ENCODE results near the gene IFT122. TPM values are rescaled to one million over a fixed set of nuclear protein-coding genes. Genes with fewer than 3 reads are reported as not detected.

The IFT122 gene
- total RNA-seq, 1 donor from 2014 or later: 42.3 TPM

GRCh38 chr3:129449279-129450115 lies 9.5 kb downstream of the IFT122 start:
- no peak overlapping the region for H3K27ac ChIP-seq (ENCODE audit: low read depth, low read length)
- H3K4me3 ChIP-seq (ENCODE audit: low read length in 3 of 3): no peak overlapping the region
- no peak overlapping the region for H3K9ac ChIP-seq (ENCODE audit: low read depth in 1 of 3, low read length in 3 of 3)
- no peaks in the 10 kb centered on the region for H3K9me3 ChIP-seq (ENCODE audit: control insufficient read depth in 3 of 3, low read length in 3 of 3)
- no peaks in the 10 kb centered on the region for H3K4me1 ChIP-seq (ENCODE audit: control insufficient read depth in 3 of 3, insufficient read depth in 3 of 3, low read length in 3 of 3)
- H3K27me3 ChIP-seq (ENCODE audit: control insufficient read depth in 3 of 3, insufficient read depth in 3 of 3, low read length in 3 of 3): no peaks in the 10 kb centered on the region
- peaks cover 0 to 7% (median 0%) of the 10 kb centered on the region in 3 donors for H3K36me3 ChIP-seq (ENCODE audit: control insufficient read depth in 3 of 3, insufficient read depth in 3 of 3, low read length in 3 of 3)

- Histone ChIP-seq H3K4me3 (ENCODE audit: low read length in 3 of 3) (no peak overlapping the region), H3K27ac (ENCODE audit: low read depth, low read length) (no peak overlapping the region), H3K4me1 (ENCODE audit: control insufficient read depth in 3 of 3, insufficient read depth in 3 of 3, low read length in 3 of 3) (no peaks in the 10 kb centered on the region), H3K9me3 (ENCODE audit: control insufficient read depth in 3 of 3, low read length in 3 of 3) (no peaks in the 10 kb centered on the region), H3K36me3 (ENCODE audit: control insufficient read depth in 3 of 3, insufficient read depth in 3 of 3, low read length in 3 of 3) (peaks cover 0 to 11% (median 0%) of the 10 kb centered on the region in 3 donors), H3K9ac (ENCODE audit: low read depth in 1 of 3, low read length in 3 of 3) (no peak overlapping the region), H3K27me3 (ENCODE audit: control insufficient read depth in 3 of 3, insufficient read depth in 3 of 3, low read length in 3 of 3) (no peaks in the 10 kb centered on the region)
Observed at GRCh38 chr3:129453732-129454131, 13.7 kb downstream of the IFT122 start.

GRCh38 chr3:129460155-129460554 lies 20.1 kb downstream of the IFT122 start:
- no peak overlapping the region for H3K27ac ChIP-seq (ENCODE audit: low read depth, low read length)

GRCh38 chr3:129460572-129460971 lies 20.5 kb downstream of the IFT122 start:
- Histone ChIP-seq H3K27me3 (ENCODE audit: control insufficient read depth in 3 of 3, insufficient read depth in 3 of 3, low read length in 3 of 3) (no peaks in the 10 kb centered on the region), H3K36me3 (ENCODE audit: control insufficient read depth in 3 of 3, insufficient read depth in 3 of 3, low read length in 3 of 3) (peaks cover 0 to 10% (median 4%) of the 10 kb centered on the region in 3 donors), H3K9ac (ENCODE audit: low read depth in 1 of 3, low read length in 3 of 3) (no peak overlapping the region), H3K9me3 (ENCODE audit: control insufficient read depth in 3 of 3, low read length in 3 of 3) (no peaks in the 10 kb centered on the region), H3K4me3 (ENCODE audit: low read length in 3 of 3) (no peak overlapping the region), H3K4me1 (ENCODE audit: control insufficient read depth in 3 of 3, insufficient read depth in 3 of 3, low read length in 3 of 3) (no peaks in the 10 kb centered on the region), H3K27ac (ENCODE audit: low read depth, low read length) (no peak overlapping the region)

More at GRCh38 chr3:129460155-129460554, 20.1 kb downstream of the IFT122 start:
- peaks cover 0 to 10% (median 4%) of the 10 kb centered on the region in 3 donors for H3K36me3 ChIP-seq (ENCODE audit: control insufficient read depth in 3 of 3, insufficient read depth in 3 of 3, low read length in 3 of 3)
- no peak overlapping the region for H3K9ac ChIP-seq (ENCODE audit: low read depth in 1 of 3, low read length in 3 of 3)
- H3K4me3 ChIP-seq (ENCODE audit: low read length in 3 of 3): no peak overlapping the region
- H3K4me1 ChIP-seq (ENCODE audit: control insufficient read depth in 3 of 3, insufficient read depth in 3 of 3, low read length in 3 of 3): no peaks in the 10 kb centered on the region
- H3K27me3 ChIP-seq (ENCODE audit: control insufficient read depth in 3 of 3, insufficient read depth in 3 of 3, low read length in 3 of 3): no peaks in the 10 kb centered on the region
- no peaks in the 10 kb centered on the region for H3K9me3 ChIP-seq (ENCODE audit: control insufficient read depth in 3 of 3, low read length in 3 of 3)

- no peaks in the 10 kb centered on the region for H3K9me3 ChIP-seq (ENCODE audit: control insufficient read depth in 3 of 3, low read length in 3 of 3)
- no peak overlapping the region for H3K27ac ChIP-seq (ENCODE audit: low read depth, low read length)
- H3K36me3 ChIP-seq (ENCODE audit: control insufficient read depth in 3 of 3, insufficient read depth in 3 of 3, low read length in 3 of 3): peaks cover 0 to 10% (median 4%) of the 10 kb centered on the region in 3 donors
Observed at GRCh38 chr3:129461022-129461421, 21.0 kb downstream of the IFT122 start.

GRCh38 chr3:129461461-129462146 lies 21.6 kb downstream of the IFT122 start:
- Histone ChIP-seq H3K9me3 (ENCODE audit: control insufficient read depth in 3 of 3, low read length in 3 of 3) (no peaks in the 10 kb centered on the region), H3K4me3 (ENCODE audit: low read length in 3 of 3) (no peak overlapping the region), H3K27me3 (ENCODE audit: control insufficient read depth in 3 of 3, insufficient read depth in 3 of 3, low read length in 3 of 3) (no peaks in the 10 kb centered on the region), H3K9ac (ENCODE audit: low read depth in 1 of 3, low read length in 3 of 3) (no peak overlapping the region), H3K4me1 (ENCODE audit: control insufficient read depth in 3 of 3, insufficient read depth in 3 of 3, low read length in 3 of 3) (no peaks in the 10 kb centered on the region), H3K36me3 (ENCODE audit: control insufficient read depth in 3 of 3, insufficient read depth in 3 of 3, low read length in 3 of 3) (peaks cover 0 to 10% (median 4%) of the 10 kb centered on the region in 3 donors), H3K27ac (ENCODE audit: low read depth, low read length) (no peak overlapping the region)

More at GRCh38 chr3:129461022-129461421, 21.0 kb downstream of the IFT122 start:
- Histone ChIP-seq H3K4me3 (ENCODE audit: low read length in 3 of 3) (no peak overlapping the region), H3K4me1 (ENCODE audit: control insufficient read depth in 3 of 3, insufficient read depth in 3 of 3, low read length in 3 of 3) (no peaks in the 10 kb centered on the region), H3K9ac (ENCODE audit: low read depth in 1 of 3, low read length in 3 of 3) (no peak overlapping the region), H3K27me3 (ENCODE audit: control insufficient read depth in 3 of 3, insufficient read depth in 3 of 3, low read length in 3 of 3) (no peaks in the 10 kb centered on the region)

- no peaks in the 10 kb centered on the region for H3K27me3 ChIP-seq (ENCODE audit: control insufficient read depth in 3 of 3, insufficient read depth in 3 of 3, low read length in 3 of 3)
- peaks cover 0 to 6% (median 4%) of the 10 kb centered on the region in 3 donors for H3K36me3 ChIP-seq (ENCODE audit: control insufficient read depth in 3 of 3, insufficient read depth in 3 of 3, low read length in 3 of 3)
- H3K4me1 ChIP-seq (ENCODE audit: control insufficient read depth in 3 of 3, insufficient read depth in 3 of 3, low read length in 3 of 3): no peaks in the 10 kb centered on the region
- H3K9me3 ChIP-seq (ENCODE audit: control insufficient read depth in 3 of 3, low read length in 3 of 3): no peaks in the 10 kb centered on the region
- no peak overlapping the region for H3K27ac ChIP-seq (ENCODE audit: low read depth, low read length)
- no peak overlapping the region for H3K4me3 ChIP-seq (ENCODE audit: low read length in 3 of 3)
- no peak overlapping the region for H3K9ac ChIP-seq (ENCODE audit: low read depth in 1 of 3, low read length in 3 of 3)
Observed at GRCh38 chr3:129462361-129462968, 22.4 kb downstream of the IFT122 start.

- Histone ChIP-seq H3K36me3 (ENCODE audit: control insufficient read depth in 3 of 3, insufficient read depth in 3 of 3, low read length in 3 of 3) (peaks cover 0 to 6% (median 4%) of the 10 kb centered on the region in 3 donors), H3K27me3 (ENCODE audit: control insufficient read depth in 3 of 3, insufficient read depth in 3 of 3, low read length in 3 of 3) (no peaks in the 10 kb centered on the region), H3K4me1 (ENCODE audit: control insufficient read depth in 3 of 3, insufficient read depth in 3 of 3, low read length in 3 of 3) (no peaks in the 10 kb centered on the region), H3K27ac (ENCODE audit: low read depth, low read length) (no peak overlapping the region), H3K9ac (ENCODE audit: low read depth in 1 of 3, low read length in 3 of 3) (no peak overlapping the region), H3K9me3 (ENCODE audit: control insufficient read depth in 3 of 3, low read length in 3 of 3) (no peaks in the 10 kb centered on the region), H3K4me3 (ENCODE audit: low read length in 3 of 3) (no peak overlapping the region)
Observed at GRCh38 chr3:129463094-129463493, 23.1 kb downstream of the IFT122 start.

GRCh38 chr3:129463716-129464115 lies 23.7 kb downstream of the IFT122 start:
- H3K36me3 ChIP-seq (ENCODE audit: control insufficient read depth in 3 of 3, insufficient read depth in 3 of 3, low read length in 3 of 3): peaks cover 0 to 6% (median 4%) of the 10 kb centered on the region in 3 donors
- no peak overlapping the region for H3K27ac ChIP-seq (ENCODE audit: low read depth, low read length)
- no peaks in the 10 kb centered on the region for H3K9me3 ChIP-seq (ENCODE audit: control insufficient read depth in 3 of 3, low read length in 3 of 3)
- H3K4me3 ChIP-seq (ENCODE audit: low read length in 3 of 3): no peak overlapping the region
- H3K9ac ChIP-seq (ENCODE audit: low read depth in 1 of 3, low read length in 3 of 3): no peak overlapping the region
- H3K4me1 ChIP-seq (ENCODE audit: control insufficient read depth in 3 of 3, insufficient read depth in 3 of 3, low read length in 3 of 3): no peaks in the 10 kb centered on the region
- H3K27me3 ChIP-seq (ENCODE audit: control insufficient read depth in 3 of 3, insufficient read depth in 3 of 3, low read length in 3 of 3): no peaks in the 10 kb centered on the region
